NCI-H226 (cell line): ENCODE results near the gene TLR10.

ENCODE experiments used
- DNase-seq: peaks from one replicate; pipeline ENCODE4 v3.0.0-alpha.2; 2015

TLR10 gene

GRCh38 chr4:38723114-38723513, 59.7 kb downstream of the TLR10 start:
- no peak for DNase-seq
